Epidermal melanocyte (primary cell): Measurements from ENCODE around the gene TPP1.

Experiments
- DNase-seq: peaks from one replicate; pipeline ENCODE4 v3.0.0; 2011; ENCODE audit warnings: low spot score; ENCODE audit not compliant: insufficient read length

Gene TPP1

GRCh38 chr11:6629573-6629891 is 10.3 kb upstream of the TPP1 start:
- no peak for DNase-seq

- DNase-seq: no peak
These were observed 9.3 kb upstream of the TPP1 start for GRCh38 chr11:6628526-6628925.

- DNase-seq: no peak
These were observed 8.6 kb upstream of the TPP1 start for GRCh38 chr11:6627762-6628241.

GRCh38 chr11:6626971-6627761 is 7.9 kb upstream of the TPP1 start:
- no peak for DNase-seq

- no peak for DNase-seq
These were observed 6.7 kb upstream of the TPP1 start for GRCh38 chr11:6625832-6626420.

GRCh38 chr11:6625156-6625831 is 6.1 kb upstream of the TPP1 start:
- DNase-seq: no peak

GRCh38 chr11:6623391-6624363 is 4.5 kb upstream of the TPP1 start:
- peak; percentile 90 for DNase-seq

- DNase-seq: no peak
These were observed 3.3 kb upstream of the TPP1 start for GRCh38 chr11:6622261-6623171.

- no peak for DNase-seq
These were observed 2.5 kb upstream of the TPP1 start for GRCh38 chr11:6621711-6622211.

GRCh38 chr11:6620636-6621035 is 1.4 kb upstream of the TPP1 start:
- no peak for DNase-seq

GRCh38 chr11:6618117-6619003 is 862 bp downstream of the TPP1 start:
- no peak for DNase-seq

- DNase-seq: no peak
These were observed 1.9 kb downstream of the TPP1 start for GRCh38 chr11:6617315-6617781.

- no peak for DNase-seq
These were observed 2.5 kb downstream of the TPP1 start for GRCh38 chr11:6616596-6617250.

GRCh38 chr11:6615882-6616585 is 3.2 kb downstream of the TPP1 start:
- DNase-seq: no peak

GRCh38 chr11:6615046-6615445 is 4.2 kb downstream of the TPP1 start:
- DNase-seq: no peak

- no peak for DNase-seq
These were observed 4.8 kb downstream of the TPP1 start for GRCh38 chr11:6614446-6614845.

- DNase-seq: no peak
These were observed 5.7 kb downstream of the TPP1 start for GRCh38 chr11:6613496-6613895.
